Measurements from ENCODE around the gene CNDP2. TPM values are rescaled to one million over a fixed set of nuclear protein-coding genes. Genes with fewer than 3 reads are reported as not detected.

CNDP2 gene
- total RNA-seq, 1 experiment from 2014 or later = 75.3 TPM

- intact Hi-C loops (cut with micrococcal nuclease; ENCODE audit: unreplicated experiment) = no loop called here
- DNase-seq (ENCODE audit: low spot score) = no peak
- TF ChIP-seq, protein P1, sequence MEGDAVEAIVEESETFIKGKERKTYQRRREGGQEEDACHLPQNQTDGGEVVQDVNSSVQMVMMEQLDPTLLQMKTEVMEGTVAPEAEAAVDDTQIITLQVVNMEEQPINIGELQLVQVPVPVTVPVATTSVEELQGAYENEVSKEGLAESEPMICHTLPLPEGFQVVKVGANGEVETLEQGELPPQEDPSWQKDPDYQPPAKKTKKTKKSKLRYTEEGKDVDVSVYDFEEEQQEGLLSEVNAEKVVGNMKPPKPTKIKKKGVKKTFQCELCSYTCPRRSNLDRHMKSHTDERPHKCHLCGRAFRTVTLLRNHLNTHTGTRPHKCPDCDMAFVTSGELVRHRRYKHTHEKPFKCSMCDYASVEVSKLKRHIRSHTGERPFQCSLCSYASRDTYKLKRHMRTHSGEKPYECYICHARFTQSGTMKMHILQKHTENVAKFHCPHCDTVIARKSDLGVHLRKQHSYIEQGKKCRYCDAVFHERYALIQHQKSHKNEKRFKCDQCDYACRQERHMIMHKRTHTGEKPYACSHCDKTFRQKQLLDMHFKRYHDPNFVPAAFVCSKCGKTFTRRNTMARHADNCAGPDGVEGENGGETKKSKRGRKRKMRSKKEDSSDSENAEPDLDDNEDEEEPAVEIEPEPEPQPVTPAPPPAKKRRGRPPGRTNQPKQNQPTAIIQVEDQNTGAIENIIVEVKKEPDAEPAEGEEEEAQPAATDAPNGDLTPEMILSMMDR (conservative IDR thresholded peaks at IDR 0.05; ENCODE audit: low read depth, low read length) = no peak
- TF ChIP-seq EZH2 (IDR thresholded peaks at IDR 0.05; ENCODE audit: borderline replicate concordance, low read depth, low read length, poor library complexity, severe bottlenecking) = no peak
- CTCF ChIA-PET = interaction anchor here (0.5 kb wide), 1 partner anchor 1984 kb away, joined by 4 read pairs; no protein-coding TSS in a partner anchor
- Histone ChIP-seq H3K4me1 (ENCODE audit: insufficient read depth, low read length, poor library complexity, severe bottlenecking) (no peaks in the 10 kb centered on the region), H3K9me3 (ENCODE audit: low read depth, low read length, poor library complexity, severe bottlenecking) (no peaks in the 10 kb centered on the region), H3K27me3 (replicated peaks; ENCODE audit: insufficient read depth, low read depth, low read length, poor library complexity) (no peaks in the 10 kb centered on the region), H3K27ac (ENCODE audit: low read depth, low read length, poor library complexity, severe bottlenecking) (no peak overlapping the region), H3K4me3 (ENCODE audit: low read depth, low read length, poor library complexity, severe bottlenecking) (no peak overlapping the region), H3K36me3 (ENCODE audit: insufficient read depth, low read length, poor library complexity, severe bottlenecking) (peaks cover 9% of the 10 kb centered on the region)
- BruUV-seq (replicated peaks) = no TSS peak
- POLR2A ChIA-PET (ENCODE audit: low non-redundant PET) = no interaction called here
Observed at GRCh38 chr18:74510770-74511095, 14.6 kb downstream of the CNDP2 start.

DNA sequence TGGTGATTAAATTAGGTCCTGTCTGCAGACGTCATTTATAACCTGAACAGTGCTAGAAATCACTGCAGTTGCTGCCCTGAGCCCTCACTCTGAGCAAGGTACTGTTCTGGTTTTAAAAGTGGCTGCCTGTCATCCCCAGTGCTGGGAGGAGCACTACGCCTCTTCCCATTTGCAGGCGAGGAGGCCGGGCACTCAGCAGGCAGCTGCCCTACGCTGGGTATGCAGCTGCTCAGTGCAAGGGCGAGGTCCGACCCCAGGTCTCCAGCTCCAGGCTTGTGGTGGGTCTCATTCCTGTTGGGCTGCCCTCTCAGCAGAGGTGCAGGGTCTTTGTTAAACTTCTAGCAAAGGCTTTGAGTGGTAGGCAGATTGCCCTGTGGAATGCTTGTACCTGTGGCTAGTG, 15.7 kb downstream of the CNDP2 start:
- Histone ChIP-seq H3K36me3 (ENCODE audit: insufficient read depth, low read length, poor library complexity, severe bottlenecking) (peaks cover 6% of the 10 kb centered on the region), H3K4me1 (ENCODE audit: insufficient read depth, low read length, poor library complexity, severe bottlenecking) (no peaks in the 10 kb centered on the region), H3K27me3 (replicated peaks; ENCODE audit: insufficient read depth, low read depth, low read length, poor library complexity) (no peaks in the 10 kb centered on the region), H3K9me3 (ENCODE audit: low read depth, low read length, poor library complexity, severe bottlenecking) (no peaks in the 10 kb centered on the region), H3K27ac (ENCODE audit: low read depth, low read length, poor library complexity, severe bottlenecking) (no peak overlapping the region), H3K4me3 (ENCODE audit: low read depth, low read length, poor library complexity, severe bottlenecking) (no peak overlapping the region)
- intact Hi-C loops (cut with micrococcal nuclease; ENCODE audit: unreplicated experiment) = no loop called here
- DNase-seq (ENCODE audit: low spot score) = no peak
- no TSS peak for BruUV-seq (replicated peaks)
- TF ChIP-seq, protein P1 (conservative IDR thresholded peaks at IDR 0.05; ENCODE audit: low read depth, low read length) = no peak
- TF ChIP-seq EZH2 (IDR thresholded peaks at IDR 0.05; ENCODE audit: borderline replicate concordance, low read depth, low read length, poor library complexity, severe bottlenecking) = no peak
- ChIA-PET CTCF (no interaction called here), POLR2A (ENCODE audit: low non-redundant PET) (no interaction called here)

DNA sequence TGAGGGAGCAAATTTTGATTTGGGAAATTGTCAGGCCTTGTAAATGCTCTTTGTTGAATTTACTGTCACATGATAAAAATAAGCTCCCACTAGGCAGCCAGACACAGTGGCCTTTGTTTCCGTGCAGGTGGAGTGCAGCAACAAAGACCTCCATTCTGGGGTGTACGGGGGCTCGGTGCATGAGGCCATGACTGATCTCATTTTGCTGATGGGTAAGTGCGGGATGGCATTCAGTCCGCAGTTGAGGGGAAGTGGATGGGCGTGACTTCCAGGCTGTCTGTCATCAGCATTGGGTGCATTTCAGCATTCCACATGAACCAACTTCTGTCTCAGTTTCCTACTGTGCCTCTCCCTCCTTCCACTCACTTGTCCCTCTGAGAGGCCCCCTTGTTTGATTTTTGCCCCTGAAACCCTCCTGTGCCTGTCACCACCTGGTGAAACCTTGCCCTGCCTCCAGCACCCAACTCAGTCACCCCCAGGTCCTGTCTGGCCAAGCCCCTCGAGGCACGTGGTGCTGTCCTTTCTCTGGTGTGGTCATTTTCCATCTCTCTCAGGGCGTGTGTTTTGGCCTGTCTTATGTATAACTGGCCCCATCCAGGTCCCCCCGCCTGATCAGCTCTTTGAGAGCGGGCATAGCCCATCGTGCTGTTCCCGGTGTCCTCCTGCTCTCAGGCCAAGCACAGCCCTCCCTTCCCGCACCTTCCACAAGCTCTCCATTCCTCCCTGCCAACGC, 16.3 kb downstream of the CNDP2 start:
- H3K36me3 ChIP-seq (ENCODE audit: insufficient read depth, low read length, poor library complexity, severe bottlenecking) = peaks cover 3% of the 10 kb centered on the region
- TF ChIP-seq, protein P1 (conservative IDR thresholded peaks at IDR 0.05; ENCODE audit: low read depth, low read length) = no peak
- no peak for TF ChIP-seq EZH2 (IDR thresholded peaks at IDR 0.05; ENCODE audit: borderline replicate concordance, low read depth, low read length, poor library complexity, severe bottlenecking)
- H3K4me3 ChIP-seq (ENCODE audit: low read depth, low read length, poor library complexity, severe bottlenecking) = no peak overlapping the region
- ChIA-PET POLR2A (ENCODE audit: low non-redundant PET) (no interaction called here), CTCF (no interaction called here)
- intact Hi-C loops (cut with micrococcal nuclease; ENCODE audit: unreplicated experiment) = no loop called here
- no peaks in the 10 kb centered on the region for H3K9me3 ChIP-seq (ENCODE audit: low read depth, low read length, poor library complexity, severe bottlenecking)
- no peak for DNase-seq (ENCODE audit: low spot score)
- no peak overlapping the region for H3K27ac ChIP-seq (ENCODE audit: low read depth, low read length, poor library complexity, severe bottlenecking)
- no peaks in the 10 kb centered on the region for H3K27me3 ChIP-seq (replicated peaks; ENCODE audit: insufficient read depth, low read depth, low read length, poor library complexity)
- no peaks in the 10 kb centered on the region for H3K4me1 ChIP-seq (ENCODE audit: insufficient read depth, low read length, poor library complexity, severe bottlenecking)
- BruUV-seq (replicated peaks) = no TSS peak

All from A673 (cell line).